GM12878 (cell line): ENCODE data around the gene SVOP.

ENCODE experiments used
- MLLT1 ChIP-seq: fragments of 450-650 bp; IDR thresholded peaks from 2 replicates; pipeline ENCODE4 v1.6.1; 2016; ENCODE audit warnings: mild to moderate bottlenecking
- POLR2A ChIP-seq: IDR thresholded peaks from 2 replicates; pipeline ENCODE4 v1.6.1; 2011; ENCODE audit warnings: low read depth, mild to moderate bottlenecking, low read length
- RAD51 ChIP-seq: fragments of 450-650 bp; IDR thresholded peaks from 2 replicates; pipeline ENCODE4 v1.6.1; 2016; ENCODE audit warnings: moderate library complexity, mild to moderate bottlenecking, inconsistent platforms
- TF ChIP-seq, protein P1 (sequence below), 3 experiments: IDR thresholded peaks in 2 of 3; conservative IDR thresholded peaks in 1 of 3; 2 replicates each; pipeline ENCODE4 v1.5.1; 2011; ENCODE audit warnings: low read depth in 3 of 3, low read length in 3 of 3, mild to moderate bottlenecking in 3 of 3, control low read depth in 2 of 3, moderate library complexity in 2 of 3, inconsistent platforms in 1 of 3, mixed read lengths in 1 of 3; ENCODE audit not compliant: control insufficient read depth in 2 of 3, insufficient read depth in 1 of 3; ENCODE audit errors: extremely low read depth in 1 of 3

DNA sequence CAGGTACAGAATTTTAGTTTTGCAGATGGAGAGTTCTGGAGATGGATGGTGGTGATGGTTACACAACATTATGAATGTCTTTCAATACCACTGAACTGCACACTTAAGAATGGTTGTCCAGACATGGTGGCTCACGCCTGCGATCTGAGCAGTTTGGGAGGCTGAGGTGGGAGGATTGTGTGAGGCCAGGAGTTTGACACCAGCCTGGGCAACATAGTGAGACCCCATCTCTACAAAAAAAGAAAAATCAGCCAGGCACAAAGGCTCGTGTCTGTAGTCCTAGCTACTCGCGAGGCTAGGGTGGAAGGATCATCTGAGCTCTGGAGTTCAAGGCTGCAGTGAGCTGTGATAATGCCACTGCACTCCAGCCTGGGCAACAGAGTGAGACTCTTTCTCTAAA lies 23.4 kb upstream of the SVOP start:
- no peak for TF ChIP-seq RAD51
- no peak for TF ChIP-seq POLR2A
- TF ChIP-seq, protein P1, sequence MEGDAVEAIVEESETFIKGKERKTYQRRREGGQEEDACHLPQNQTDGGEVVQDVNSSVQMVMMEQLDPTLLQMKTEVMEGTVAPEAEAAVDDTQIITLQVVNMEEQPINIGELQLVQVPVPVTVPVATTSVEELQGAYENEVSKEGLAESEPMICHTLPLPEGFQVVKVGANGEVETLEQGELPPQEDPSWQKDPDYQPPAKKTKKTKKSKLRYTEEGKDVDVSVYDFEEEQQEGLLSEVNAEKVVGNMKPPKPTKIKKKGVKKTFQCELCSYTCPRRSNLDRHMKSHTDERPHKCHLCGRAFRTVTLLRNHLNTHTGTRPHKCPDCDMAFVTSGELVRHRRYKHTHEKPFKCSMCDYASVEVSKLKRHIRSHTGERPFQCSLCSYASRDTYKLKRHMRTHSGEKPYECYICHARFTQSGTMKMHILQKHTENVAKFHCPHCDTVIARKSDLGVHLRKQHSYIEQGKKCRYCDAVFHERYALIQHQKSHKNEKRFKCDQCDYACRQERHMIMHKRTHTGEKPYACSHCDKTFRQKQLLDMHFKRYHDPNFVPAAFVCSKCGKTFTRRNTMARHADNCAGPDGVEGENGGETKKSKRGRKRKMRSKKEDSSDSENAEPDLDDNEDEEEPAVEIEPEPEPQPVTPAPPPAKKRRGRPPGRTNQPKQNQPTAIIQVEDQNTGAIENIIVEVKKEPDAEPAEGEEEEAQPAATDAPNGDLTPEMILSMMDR (IDR thresholded peaks at IDR 0.05 in 2 of 3, conservative IDR thresholded peaks at IDR 0.05 in 1 of 3; ENCODE audit: control insufficient read depth in 2 of 3, extremely low read depth in 1 of 3, insufficient read depth in 1 of 3, low read depth in 3 of 3, low read length in 3 of 3), result no peak
- TF ChIP-seq MLLT1, result no peak
